Ovary (tissue), 9 donors: ENCODE results near the gene ADNP2. TPM values are rescaled to one million over a fixed set of nuclear protein-coding genes. Genes with fewer than 3 reads are reported as not detected.

Source experiments
- DNase-seq, 5 donors: peaks; one replicate each; pipeline ENCODE4 v3.0.0-alpha.2; 2019 to 2020
- H3K27ac ChIP-seq, 2 donors: fragments of 200-600 bp; one replicate each; pipeline versions ENCODE4 v1.5.1 to v1.8.0; 2019 to 2022
- H3K27me3 ChIP-seq: fragments of 200-600 bp; one replicate; pipeline ENCODE4 v1.8.0; 2022
- H3K36me3 ChIP-seq: fragments of 200-600 bp; sonication (generic); one replicate; pipeline ENCODE4 v1.5.1; 2019
- H3K4me1 ChIP-seq: one replicate; pipeline ENCODE4 v1.8.1; 2013; ENCODE audit warnings: mild to moderate bottlenecking, moderate library complexity; ENCODE audit not compliant: insufficient read depth
- H3K4me3 ChIP-seq: fragments of 200-600 bp; sonication (generic); one replicate; pipeline ENCODE4 v1.5.1; 2017
- H3K9me3 ChIP-seq, 2 donors: fragments of 200-600 bp in 1 of 2; sonication (generic) in 1 of 2; one replicate each; pipeline versions ENCODE4 v1.5.1 to v1.8.1; 2013 to 2019; ENCODE audit warnings: mild to moderate bottlenecking in 1 of 2, moderate library complexity in 1 of 2
- CTCF ChIP-seq, 3 donors: fragments of 450-650 bp in 2 of 3; fragments of 200-600 bp in 1 of 3; IDR thresholded peaks; one replicate each; pipeline versions ENCODE4 v1.5.1 to v1.8.0; 2016 to 2022; ENCODE audit warnings: antibody characterized with exemption in 3 of 3, mild to moderate bottlenecking in 1 of 3
- EP300 ChIP-seq: sonication (generic); formaldehyde crosslinking; IDR thresholded peaks from one replicate; pipeline ENCODE4 v1.6.1; 2017; ENCODE audit warnings: antibody characterized with exemption
- POLR2A ChIP-seq: fragments of 450-650 bp; IDR thresholded peaks from one replicate; pipeline ENCODE4 v1.6.1; 2017; ENCODE audit warnings: antibody characterized with exemption, mild to moderate bottlenecking, moderate library complexity
- WGBS, 3 donors: extraction: QIAGEN DNeasy Blood & Tissue Kit in 1 of 3; methylation state at CpG; one replicate each; pipeline versions ENCODE4 v1.1.5 to v1.1.7; 2013 to 2017; 5-methylcytosine and 5-hydroxymethylcytosine counted together
- intact Hi-C, 4 donors: fragments of 100-400 bp; cut with DNase I; formaldehyde crosslinking; loops; one replicate each; pipeline versions ENCODE4 v1.11.0 to v1.15.1; 2022 to 2023
- polyA plus RNA-seq, 2 donors: library from polyadenylated mRNA; stranded (reverse); fragments of 200-250 nt in 1 of 2; fragments of 350-450 nt in 1 of 2; fragmentation: Illumina TruSeq in 1 of 2; extraction: RNeasy Lipid Tissue Mini Kit (QIAGEN cat#74804) in 1 of 2; gene quantifications; one replicate each; pipeline ENCODE4 v1.2.3, GENCODE V29; 2013 to 2014
- total RNA-seq, 7 donors: library from RNA; depleted of rRNA in 2 of 7; stranded (reverse); fragments of >200 nt in 2 of 7; fragmentation: NEBNext Ultra II Directional in 3 of 7; extraction: Animal tissue kit (Norgen Biotek cat#: 25700) in 3 of 7; gene quantifications; one replicate each; pipeline versions ENCODE4 v1.1.0 to v1.2.4, GENCODE V29; 2016 to 2023
- donor health status: DM: no; HTN: no; CAD: no; lungs with moderate emphysema.
- donor health status: DM: no; HTN: no; CAD: no.
- donor health status: Bipolar disorder and iron deficiency.
- donor health status: DM: yes; HTN: yes; CAD: no.
- donor health status: DM: no; HTN: no; CAD: no.
- donor health status: DM: yes; HTN: yes; CAD: no.

The ADNP2 gene
- total and polyA plus RNA-seq, 9 donors = 6.7 to 24.6 (median 16.7) TPM

GRCh38 chr18:80171054-80171872, 62.2 kb downstream of the ADNP2 start:
- peak overlapping the region; percentile 23 for H3K4me3 ChIP-seq
- H3K36me3 ChIP-seq = no peaks in the 10 kb centered on the region
- H3K9me3 ChIP-seq = no peaks in the 10 kb centered on the region
- 3 to 11% (median 5%) methylated on average over 21 to 23 of the region's 23 CpGs for WGBS, 3 donors
- peaks cover 6% of the 10 kb centered on the region for H3K4me1 ChIP-seq
- peak; percentile 73 to 88 (median 85) for DNase-seq
- intact Hi-C loops = no loop called here
- no peaks in the 10 kb centered on the region for H3K27me3 ChIP-seq
- H3K27ac ChIP-seq = peak overlapping the region; percentile 39 to 42
- TF ChIP-seq EP300 (no peak), CTCF (IDR thresholded peaks at IDR 0.05) (peak; percentile 85 to 91 (median 87)), POLR2A (no peak)

GRCh38 chr18:80172056-80172455, 63.0 kb downstream of the ADNP2 start:
- H3K4me1 ChIP-seq = peaks cover 7% of the 10 kb centered on the region
- TF ChIP-seq EP300 (no peak), CTCF (IDR thresholded peaks at IDR 0.05) (no peak), POLR2A (no peak)
- H3K27ac ChIP-seq = peak overlapping the region in 1 of 2 donors; percentile 42
- intact Hi-C loops = no loop called here
- peak in 1 of 5 donors; percentile 4 for DNase-seq
- no peak overlapping the region for H3K4me3 ChIP-seq
- H3K27me3 ChIP-seq = no peaks in the 10 kb centered on the region
- WGBS, 3 donors = 53 to 61% (median 58%) methylated on average over 4 of the region's 4 CpGs
- no peaks in the 10 kb centered on the region for H3K36me3 ChIP-seq
- no peaks in the 10 kb centered on the region for H3K9me3 ChIP-seq

- no peaks in the 10 kb centered on the region for H3K36me3 ChIP-seq
- WGBS, 3 donors = 94 to 96% (median 95%) methylated on average over 10 of the region's 10 CpGs
- no peaks in the 10 kb centered on the region for H3K27me3 ChIP-seq
- no peak overlapping the region for H3K4me3 ChIP-seq
- peaks cover 7% of the 10 kb centered on the region for H3K4me1 ChIP-seq
- intact Hi-C loops = no loop called here
- TF ChIP-seq CTCF (IDR thresholded peaks at IDR 0.05) (no peak), EP300 (no peak), POLR2A (no peak)
- no peak overlapping the region for H3K27ac ChIP-seq
- H3K9me3 ChIP-seq = no peaks in the 10 kb centered on the region
- DNase-seq = peak in 2 of 5 donors; percentile 10 to 28
These were observed 64.0 kb downstream of the ADNP2 start for GRCh38 chr18:80173060-80173459.

GRCh38 chr18:80175451-80176204, 66.6 kb downstream of the ADNP2 start:
- no peak for TF ChIP-seq POLR2A
- no peak for TF ChIP-seq EP300
- TF ChIP-seq CTCF (IDR thresholded peaks at IDR 0.05) = no peak
- peak in 1 of 5 donors; percentile 25 for DNase-seq

More at GRCh38 chr18:80175451-80176204, 66.6 kb downstream of the ADNP2 start:
- 82 to 85% (median 84%) methylated on average over 18 of the region's 18 CpGs for WGBS, 3 donors
- H3K27me3 ChIP-seq = no peaks in the 10 kb centered on the region
- intact Hi-C loops = no loop called here
- H3K4me3 ChIP-seq = no peak overlapping the region
- H3K27ac ChIP-seq = no peak overlapping the region
- H3K4me1 ChIP-seq = peaks cover 5% of the 10 kb centered on the region
- no peaks in the 10 kb centered on the region for H3K9me3 ChIP-seq
- H3K36me3 ChIP-seq = no peaks in the 10 kb centered on the region
